CD4-positive, alpha-beta T cell treated with Interferon alpha-2 for 1 hour (primary cell): ENCODE data around the gene SIPA1L3.
"Not testable (repeated sequence)": the region's sequence is repeated elsewhere in the genome, so short reads cannot be mapped to it uniquely, and the experiment has no call there.

Experiments
- DNase-seq, 2 donors: peaks; one replicate each; pipeline ENCODE4 v3.0.0-alpha.2; 2020 to 2022

Gene SIPA1L3

GRCh38 chr19:37906869-37907734 is at the start of gene SIPA1L3:
Gene SIPA1L3 (plus strand): TSS chr19:37907208. CDS start chr19:38081566, 174,358 bp downstream.
- DNase-seq, result peak; percentile 91 to 93

GRCh38 chr19:37864501-37864900 is 42.5 kb upstream of the SIPA1L3 start:
- DNase-seq, result no peak

GRCh38 chr19:37865930-37866329 is 41.1 kb upstream of the SIPA1L3 start:
- DNase-seq, result not testable (repeated sequence)

- DNase-seq, result no peak
These were observed 39.2 kb upstream of the SIPA1L3 start for GRCh38 chr19:37867831-37868230.

- DNase-seq, result no peak
These were observed 37.2 kb upstream of the SIPA1L3 start for GRCh38 chr19:37869766-37870340.

- no peak for DNase-seq
These were observed 34.6 kb upstream of the SIPA1L3 start for GRCh38 chr19:37872383-37872782.

- DNase-seq, result no peak
These were observed 32.2 kb upstream of the SIPA1L3 start for GRCh38 chr19:37874784-37875183.

GRCh38 chr19:37876032-37876431 is 31.0 kb upstream of the SIPA1L3 start:
- DNase-seq, result no peak

GRCh38 chr19:37877147-37877546 is 29.9 kb upstream of the SIPA1L3 start:
- DNase-seq, result no peak

- no peak for DNase-seq
These were observed 21.6 kb upstream of the SIPA1L3 start for GRCh38 chr19:37885392-37885791.

GRCh38 chr19:37886571-37886970 is 20.4 kb upstream of the SIPA1L3 start:
- DNase-seq, result no peak

- DNase-seq, result no peak
These were observed 13.0 kb upstream of the SIPA1L3 start for GRCh38 chr19:37893845-37894575.

GRCh38 chr19:37896180-37896579 is 10.8 kb upstream of the SIPA1L3 start:
- DNase-seq, result no peak

GRCh38 chr19:37899453-37899852 is 7.6 kb upstream of the SIPA1L3 start:
- DNase-seq, result no peak

GRCh38 chr19:37899966-37900365 is 7.0 kb upstream of the SIPA1L3 start:
- DNase-seq, result no peak

GRCh38 chr19:37902668-37903067 is 4.3 kb upstream of the SIPA1L3 start:
- peak; percentile 75 to 82 for DNase-seq

GRCh38 chr19:37903096-37903495 is 3.9 kb upstream of the SIPA1L3 start:
- no peak for DNase-seq

GRCh38 chr19:37905946-37906868 is 801 bp upstream of the SIPA1L3 start, which contains the start of gene WDR87:
Gene WDR87 (minus strand): TSS chr19:37906594. CDS start chr19:37898239, 8,355 bp downstream.
- DNase-seq, result peak; percentile 51 to 70

- no peak for DNase-seq
These were observed 887 bp downstream of the SIPA1L3 start for GRCh38 chr19:37907735-37908455.

- no peak for DNase-seq
These were observed 2.7 kb downstream of the SIPA1L3 start for GRCh38 chr19:37909661-37910199.

- no peak for DNase-seq
These were observed 7.9 kb downstream of the SIPA1L3 start for GRCh38 chr19:37914908-37915307.
